Loucy (cell line): ENCODE measurements around the gene OR6M1.

Experiments
- H2AFZ ChIP-seq: fragments of 200-600 bp; sonication (generic); 2 replicates; pipeline ENCODE4 v1.6.0; 2016; ENCODE audit warnings: antibody characterized with exemption, mild to moderate bottlenecking, low read length, moderate library complexity
- H3F3A ChIP-seq: fragments of 200-600 bp; 2 replicates; pipeline ENCODE4 v1.6.0; 2016; ENCODE audit warnings: antibody characterized with exemption, low read depth, mild to moderate bottlenecking
- H3K27me3 ChIP-seq: fragments of 200-600 bp; sonication (generic); 2 replicates; pipeline ENCODE4 v1.6.1; 2014; ENCODE audit warnings: low read length, mild to moderate bottlenecking; ENCODE audit not compliant: insufficient read depth, poor library complexity, severe bottlenecking
- H3K36me3 ChIP-seq: fragments of 200-600 bp; sonication (generic); 2 replicates; pipeline ENCODE4 v1.6.1; 2016; ENCODE audit warnings: low read length; ENCODE audit not compliant: insufficient read depth
- H3K4me1 ChIP-seq: fragments of 200-600 bp; sonication (generic); 2 replicates; pipeline ENCODE4 v1.5.1; 2014; ENCODE audit warnings: low read length, mild to moderate bottlenecking; ENCODE audit not compliant: insufficient read depth, poor library complexity, severe bottlenecking
- H3K4me2 ChIP-seq: fragments of 200-600 bp; sonication (generic); 2 replicates; pipeline ENCODE4 v1.6.0; 2014; ENCODE audit warnings: antibody characterized with exemption, low read length, low read depth, mild to moderate bottlenecking; ENCODE audit not compliant: poor library complexity, severe bottlenecking
- H3K4me3 ChIP-seq: fragments of 200-600 bp; sonication (generic); 2 replicates; pipeline ENCODE4 v1.5.1; 2014; ENCODE audit warnings: low read length, mild to moderate bottlenecking, mixed read lengths; ENCODE audit not compliant: poor library complexity, severe bottlenecking
- H3K79me2 ChIP-seq: fragments of 200-600 bp; sonication (generic); 2 replicates; pipeline ENCODE4 v1.6.1; 2014; ENCODE audit warnings: low read length; ENCODE audit not compliant: insufficient read depth
- H3K9ac ChIP-seq: fragments of 200-600 bp; sonication (generic); 2 replicates; pipeline ENCODE4 v1.6.0; 2014; ENCODE audit warnings: mild to moderate bottlenecking, low read depth, low read length, moderate library complexity; ENCODE audit not compliant: poor library complexity, severe bottlenecking
- H3K9me2 ChIP-seq: fragments of 200-600 bp; sonication (generic); replicated peaks from 2 replicates; pipeline ENCODE4 v1.6.1; 2016; ENCODE audit warnings: low read depth, low read length, mixed read lengths
- H3K9me3 ChIP-seq: fragments of 200-600 bp; sonication (generic); 2 replicates; pipeline ENCODE4 v1.6.1; 2014; ENCODE audit warnings: mild to moderate bottlenecking, antibody characterized with exemption, low read length, low read depth; ENCODE audit not compliant: insufficient read depth
- H4K20me1 ChIP-seq: fragments of 200-600 bp; sonication (generic); 2 replicates; pipeline ENCODE4 v1.6.0; 2014; ENCODE audit warnings: antibody characterized with exemption, low read length, mild to moderate bottlenecking; ENCODE audit not compliant: insufficient read depth, poor library complexity, severe bottlenecking
- EZH2phosphoT487 ChIP-seq: fragments of 200-600 bp; IDR thresholded peaks from 2 replicates; pipeline ENCODE4 v1.6.1; 2018; ENCODE audit warnings: antibody characterized with exemption, mild to moderate bottlenecking, moderate library complexity, borderline replicate concordance
- TF ChIP-seq, protein P1 (sequence below): fragments of 200-600 bp; sonication (generic); conservative IDR thresholded peaks from 2 replicates; pipeline ENCODE4 v1.5.1; 2014; ENCODE audit warnings: mild to moderate bottlenecking, antibody characterized with exemption, low read length

The OR6M1 gene

DNA sequence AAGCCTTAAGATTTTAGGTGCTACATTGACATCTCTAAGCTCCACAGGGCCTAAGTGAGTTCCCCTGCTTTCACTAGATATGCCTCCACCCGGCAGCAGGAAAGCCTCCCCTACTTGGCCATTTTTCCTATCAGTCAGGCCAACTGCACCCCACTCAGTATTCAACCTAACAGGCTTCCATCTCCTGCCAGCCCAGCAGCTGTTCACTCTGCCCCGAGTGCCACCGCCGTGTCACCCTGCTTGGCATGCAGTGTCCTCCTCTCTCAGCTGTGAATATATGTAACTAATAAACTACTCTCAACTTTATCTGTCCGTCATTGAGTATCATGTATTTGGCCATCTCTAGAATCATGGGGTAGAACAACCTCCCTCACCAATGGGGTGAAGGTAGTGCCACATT, 9.0 kb upstream of the OR6M1 start:
- H3K36me3 ChIP-seq = no peaks in the 10 kb centered on the region
- H3K9ac ChIP-seq = no peak overlapping the region
- TF ChIP-seq, protein P1, sequence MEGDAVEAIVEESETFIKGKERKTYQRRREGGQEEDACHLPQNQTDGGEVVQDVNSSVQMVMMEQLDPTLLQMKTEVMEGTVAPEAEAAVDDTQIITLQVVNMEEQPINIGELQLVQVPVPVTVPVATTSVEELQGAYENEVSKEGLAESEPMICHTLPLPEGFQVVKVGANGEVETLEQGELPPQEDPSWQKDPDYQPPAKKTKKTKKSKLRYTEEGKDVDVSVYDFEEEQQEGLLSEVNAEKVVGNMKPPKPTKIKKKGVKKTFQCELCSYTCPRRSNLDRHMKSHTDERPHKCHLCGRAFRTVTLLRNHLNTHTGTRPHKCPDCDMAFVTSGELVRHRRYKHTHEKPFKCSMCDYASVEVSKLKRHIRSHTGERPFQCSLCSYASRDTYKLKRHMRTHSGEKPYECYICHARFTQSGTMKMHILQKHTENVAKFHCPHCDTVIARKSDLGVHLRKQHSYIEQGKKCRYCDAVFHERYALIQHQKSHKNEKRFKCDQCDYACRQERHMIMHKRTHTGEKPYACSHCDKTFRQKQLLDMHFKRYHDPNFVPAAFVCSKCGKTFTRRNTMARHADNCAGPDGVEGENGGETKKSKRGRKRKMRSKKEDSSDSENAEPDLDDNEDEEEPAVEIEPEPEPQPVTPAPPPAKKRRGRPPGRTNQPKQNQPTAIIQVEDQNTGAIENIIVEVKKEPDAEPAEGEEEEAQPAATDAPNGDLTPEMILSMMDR = no peak
- TF ChIP-seq EZH2phosphoT487 = no peak
- no peak overlapping the region for H2AFZ ChIP-seq
- no peaks in the 10 kb centered on the region for H3K4me1 ChIP-seq
- H4K20me1 ChIP-seq = no peaks in the 10 kb centered on the region
- no peak overlapping the region for H3K4me2 ChIP-seq
- no peaks in the 10 kb centered on the region for H3K27me3 ChIP-seq
- no peaks in the 10 kb centered on the region for H3F3A ChIP-seq
- H3K9me2 ChIP-seq = no peaks in the 10 kb centered on the region
- H3K4me3 ChIP-seq = no peak overlapping the region
- H3K9me3 ChIP-seq = no peaks in the 10 kb centered on the region
- no peaks in the 10 kb centered on the region for H3K79me2 ChIP-seq

- Histone ChIP-seq H3K79me2 (no peaks in the 10 kb centered on the region), H3K4me3 (no peak overlapping the region), H2AFZ (no peak overlapping the region), H3K27me3 (no peaks in the 10 kb centered on the region), H3K9me3 (no peaks in the 10 kb centered on the region), H3K4me1 (no peaks in the 10 kb centered on the region), H3F3A (no peaks in the 10 kb centered on the region), H3K9ac (no peak overlapping the region), H3K36me3 (no peaks in the 10 kb centered on the region), H3K9me2 (no peaks in the 10 kb centered on the region), H4K20me1 (no peaks in the 10 kb centered on the region), H3K4me2 (no peak overlapping the region)
- TF ChIP-seq, protein P1 = no peak
- TF ChIP-seq EZH2phosphoT487 = no peak
Measured at GRCh38 chr11:123801765-123802164, 4.4 kb downstream of the OR6M1 start.

- no peak overlapping the region for H3K9ac ChIP-seq
- no peak overlapping the region for H3K4me3 ChIP-seq
- H3K9me2 ChIP-seq = no peaks in the 10 kb centered on the region
- H3K27me3 ChIP-seq = no peaks in the 10 kb centered on the region
- no peaks in the 10 kb centered on the region for H3K79me2 ChIP-seq
- H2AFZ ChIP-seq = no peak overlapping the region
- no peak overlapping the region for H3K4me2 ChIP-seq
- H3K36me3 ChIP-seq = no peaks in the 10 kb centered on the region
- H3K4me1 ChIP-seq = no peaks in the 10 kb centered on the region
- no peaks in the 10 kb centered on the region for H4K20me1 ChIP-seq
- H3K9me3 ChIP-seq = no peaks in the 10 kb centered on the region
- no peak for TF ChIP-seq EZH2phosphoT487
- no peaks in the 10 kb centered on the region for H3F3A ChIP-seq
Measured at GRCh38 chr11:123800036-123800435, 6.1 kb downstream of the OR6M1 start.

- Histone ChIP-seq H3K4me1 (no peaks in the 10 kb centered on the region), H3K79me2 (no peaks in the 10 kb centered on the region), H3F3A (no peaks in the 10 kb centered on the region), H3K4me2 (no peak overlapping the region), H4K20me1 (no peaks in the 10 kb centered on the region), H3K9ac (no peak overlapping the region), H3K9me2 (no peaks in the 10 kb centered on the region), H3K4me3 (no peak overlapping the region), H3K9me3 (no peaks in the 10 kb centered on the region), H2AFZ (no peak overlapping the region), H3K27me3 (no peaks in the 10 kb centered on the region), H3K36me3 (no peaks in the 10 kb centered on the region)
- TF ChIP-seq EZH2phosphoT487 = no peak
- TF ChIP-seq, protein P1 = no peak
Measured at GRCh38 chr11:123799438-123799837, 6.7 kb downstream of the OR6M1 start.
